Heart right ventricle (tissue), 16 donors: ENCODE data around the gene TRNP1. TPM values are rescaled to one million over a fixed set of nuclear protein-coding genes. Genes with fewer than 3 reads are reported as not detected.

Experiments used
- ATAC-seq, 8 donors: fragments of 200-7000 bp; cut with Tn5 transposase; one replicate each; pipeline ENCODE4 v1.9.1; 2020; ENCODE audit warnings: mild to moderate bottlenecking in 8 of 8, moderate library complexity in 8 of 8, moderate number of reproducible peaks in 1 of 8
- DNase-seq, 2 donors: peaks; one replicate each; pipeline ENCODE4 v3.0.0-alpha.2; 2020
- H3K27ac ChIP-seq, 10 donors: fragments of 200-600 bp; sonication (generic) in 2 of 10; one replicate each; pipeline versions ENCODE4 v1.5.0 to v1.8.0; 2020 to 2022; ENCODE audit warnings: mild to moderate bottlenecking in 3 of 10
- H3K27me3 ChIP-seq, 7 donors: fragments of 200-600 bp; one replicate each; pipeline ENCODE4 v1.8.0; 2021 to 2022; ENCODE audit warnings: mild to moderate bottlenecking in 2 of 7
- H3K36me3 ChIP-seq, 9 donors: fragments of 200-600 bp; sonication (generic) in 1 of 9; one replicate each; pipeline versions ENCODE4 v1.5.0 to v1.8.0; 2020 to 2022; ENCODE audit warnings: mild to moderate bottlenecking in 2 of 9
- H3K4me1 ChIP-seq, 9 donors: fragments of 200-600 bp; sonication (generic) in 1 of 9; one replicate each; pipeline versions ENCODE4 v1.5.0 to v1.8.0; 2020 to 2022; ENCODE audit warnings: mild to moderate bottlenecking in 4 of 9
- H3K4me3 ChIP-seq, 10 donors: fragments of 200-600 bp; sonication (generic) in 2 of 10; one replicate each; pipeline versions ENCODE4 v1.5.0 to v1.8.0; 2020 to 2022; ENCODE audit warnings: mild to moderate bottlenecking in 7 of 10, moderate library complexity in 2 of 10
- H3K9me3 ChIP-seq, 11 donors: fragments of 200-600 bp in 10 of 11; sonication (generic) in 2 of 11; one replicate each; pipeline versions ENCODE4 v1.5.0 to v1.8.0; 2013 to 2022; ENCODE audit warnings: mild to moderate bottlenecking in 2 of 11, control low read depth in 1 of 11, moderate library complexity in 1 of 11
- CTCF ChIP-seq, 9 donors: fragments of 200-600 bp; sonication (generic) in 2 of 9; IDR thresholded peaks; one replicate each; pipeline versions ENCODE4 v1.5.0 to v1.8.0; 2021 to 2022; ENCODE audit warnings: antibody characterized with exemption in 9 of 9, mild to moderate bottlenecking in 5 of 9, moderate library complexity in 1 of 9
- WGBS, 2 donors: extraction: QIAGEN DNeasy Blood & Tissue Kit; methylation state at CpG; one replicate each; pipeline ENCODE4 v1.1.7; 2013; ENCODE audit warnings: inconsistent platforms in 1 of 2; 5-methylcytosine and 5-hydroxymethylcytosine counted together
- intact Hi-C, 10 donors: fragments of 100-400 bp; cut with DNase I; formaldehyde crosslinking; loops; one replicate each; pipeline versions ENCODE4 v1.11.1 to v1.14.2; 2022
- polyA plus RNA-seq, 2 donors: library from polyadenylated mRNA; stranded (reverse); fragments of 200-250 nt; gene quantifications; one replicate each; pipeline ENCODE4 v1.2.3, GENCODE V29; 2013
- total RNA-seq, 10 donors: library from RNA; stranded (reverse); fragmentation: NEBNext Ultra II Directional in 3 of 10; extraction: Animal tissue kit (Norgen Biotek cat#: 25700) in 3 of 10; gene quantifications; one replicate each; pipeline versions ENCODE4 v1.2.1 to v1.2.4, GENCODE V29; 2021 to 2023
- donor health status: Arrhythmogenic right ventricular cardiomyopathy.
- donor health status: ischemic (EF 13 %, LVEDD 7.1; RV severe dilation, severe dysfunction).
- donor health status: healthy with polysubstance abuse.
- donor health status: DM: no; HTN: yes; CAD: no.
- donor health status: DM: no; HTN: no; CAD: no.
- donor health status: ischemic (EF 25% LVEDD 6.9; RV normal size, moderate dysfunction).
- donor health status: ischemic (EF 25% LVEDD 5.7; RV mildly dilated, moderate dysfunction).
- donor health status: healthy.
- donor health status: DM: yes; HTN: yes; CAD: no.
- donor health status: Ischemic cardiomyopathy.
- donor health status: ischemic (EF 35%, LVEDD 5.7; RV mildly dilated, moderate dysfunction).
- donor health status: nonischemic (EF 11% LVEDD 7.7; RV severe dilation, severe dysfunction).
- donor health status: DM: yes; HTN: yes; CAD: no.
- donor health status: PGD.
- donor health status: ischemic (EF 29% LVEDD 5.4; RV normal size, mild dysfunction).
- donor health status: nonischemic (EF 23%, LVEDD 6.1; RV moderate dilation, normal function).

TRNP1 gene
- total and polyA plus RNA-seq, 12 donors, result 11.9 to 48.6 (median 22.3) TPM

- DNase-seq, result no peak
- Histone ChIP-seq H3K4me3 (no peak overlapping the region), H3K9me3 (peaks cover 0 to 16% (median 0%) of the 10 kb centered on the region in 11 donors), H3K4me1 (peaks cover 0 to 12% (median 10%) of the 10 kb centered on the region in 9 donors), H3K36me3 (no peaks in the 10 kb centered on the region), H3K27me3 (peaks cover 14 to 59% (median 46%) of the 10 kb centered on the region in 7 donors), H3K27ac (no peak overlapping the region)
- TF ChIP-seq CTCF (IDR thresholded peaks at IDR 0.05), result no peak
- intact Hi-C loops, result no loop called here
- ATAC-seq, result no peak
- WGBS, 2 donors, result 23 to 27% methylated on average over 13 of the region's 13 CpGs
Measured at GRCh38 chr1:26959270-26959669, 34.2 kb upstream of the TRNP1 start.

- H3K27ac ChIP-seq, result no peak within 1 kb of the TSS
- peak within 1 kb of the TSS; percentile 10 to 57 (median 44) for H3K4me3 ChIP-seq
- H3K4me1 ChIP-seq, result peaks cover 0 to 12% (median 10%) of the 10 kb centered on the region in 9 donors
- no peak for DNase-seq
- peaks cover 0 to 16% (median 0%) of the 10 kb centered on the region in 11 donors for H3K9me3 ChIP-seq
- intact Hi-C loops, result loop anchor here in 2 of 10 donors (10.0 kb wide), 1 partner anchor 135 kb away; no protein-coding TSS in a partner anchor
- H3K27me3 ChIP-seq, result peaks cover 14 to 66% (median 46%) of the 10 kb centered on the region in 7 donors
- no peaks in the 10 kb centered on the region for H3K36me3 ChIP-seq
- ATAC-seq, result peak in 5 of 8 donors; percentile 25 to 56 (median 35)
- WGBS, 2 donors, result 1 to 2% methylated on average over 78 to 86 of the region's 86 CpGs
- peak in 1 of 9 donors; percentile 12 for TF ChIP-seq CTCF (IDR thresholded peaks at IDR 0.05)
Measured at GRCh38 chr1:26959722-26960624, 33.5 kb upstream of the TRNP1 start, which contains the start of gene KDF1. Gene KDF1, minus strand, starts transcription at chr1:26960468. Its CDS starts 8,088 bp downstream, at chr1:26952380.

GRCh38 chr1:26960625-26960966 is 32.9 kb upstream of the TRNP1 start:
- peak overlapping the region in 5 of 10 donors; percentile 24 to 57 (median 46) for H3K4me3 ChIP-seq
- no peaks in the 10 kb centered on the region for H3K36me3 ChIP-seq
- H3K27ac ChIP-seq, result no peak overlapping the region
- no peak for TF ChIP-seq CTCF (IDR thresholded peaks at IDR 0.05)
- 25 to 28% methylated on average over 3 of the region's 3 CpGs for WGBS, 2 donors
- ATAC-seq (no peak), DNase-seq (no peak)
- intact Hi-C loops, result loop anchor here in 2 of 10 donors (10.0 kb wide), 1 partner anchor 134 kb away; no protein-coding TSS in a partner anchor
- peaks cover 14 to 69% (median 46%) of the 10 kb centered on the region in 7 donors for H3K27me3 ChIP-seq
- peaks cover 0 to 12% (median 10%) of the 10 kb centered on the region in 9 donors for H3K4me1 ChIP-seq
- H3K9me3 ChIP-seq, result peaks cover 0 to 16% (median 0%) of the 10 kb centered on the region in 11 donors

GRCh38 chr1:26961826-26962225 is 31.7 kb upstream of the TRNP1 start:
- H3K27me3 ChIP-seq, result peaks cover 14 to 79% (median 47%) of the 10 kb centered on the region in 7 donors
- no peaks in the 10 kb centered on the region for H3K36me3 ChIP-seq
- ATAC-seq, result no peak
- intact Hi-C loops, result loop anchor here in 2 of 10 donors (10.0 kb wide), 1 partner anchor 133 kb away; no protein-coding TSS in a partner anchor
- TF ChIP-seq CTCF (IDR thresholded peaks at IDR 0.05), result no peak
- DNase-seq, result no peak
- WGBS, 2 donors, result 55 to 67% methylated on average over 3 of the region's 3 CpGs
- peaks cover 0 to 12% (median 10%) of the 10 kb centered on the region in 9 donors for H3K4me1 ChIP-seq
- peaks cover 0 to 3% (median 0%) of the 10 kb centered on the region in 11 donors for H3K9me3 ChIP-seq
- H3K4me3 ChIP-seq, result no peak overlapping the region
- no peak overlapping the region for H3K27ac ChIP-seq
